Keratinocyte (primary cell): ENCODE results near the gene TMEM125. TPM values are rescaled to one million over a fixed set of nuclear protein-coding genes. Genes with fewer than 3 reads are reported as not detected.

Experiments used
- DNase-seq: peaks from one replicate; pipeline ENCODE4 v3.0.0-alpha.2; 2011; ENCODE audit warnings: low read depth, missing footprints, low spot score
- FAIRE-seq: peaks from 2 replicates; lab custom pipeline; 2011; peaks lifted over from hg19 to GRCh38; lab: Jason Lieb, UNC
- H2AFZ ChIP-seq: 2 replicates; pipeline ENCODE4 v1.6.0; 2012; ENCODE audit warnings: low read length, control low read depth, inconsistent platforms; ENCODE audit not compliant: control insufficient read depth
- H3K27ac ChIP-seq: 2 replicates; pipeline ENCODE4 v1.5.1; 2011; ENCODE audit warnings: low read length; ENCODE audit not compliant: control insufficient read depth, insufficient read depth
- H3K27me3 ChIP-seq: 3 replicates; pipeline ENCODE4 v1.6.0; 2011; ENCODE audit warnings: low read length; ENCODE audit not compliant: control insufficient read depth, insufficient read depth; ENCODE audit errors: extremely low read depth
- H3K36me3 ChIP-seq, 2 experiments: 2 replicates in 1 of 2; 3 replicates in 1 of 2; pipeline ENCODE4 v1.5.1; 2011; ENCODE audit warnings: low read length in 2 of 2, mild to moderate bottlenecking in 1 of 2; ENCODE audit not compliant: control insufficient read depth in 2 of 2, insufficient read depth in 2 of 2; ENCODE audit errors: extremely low read depth in 1 of 2
- H3K4me1 ChIP-seq: 3 replicates; pipeline ENCODE4 v1.5.1; 2011; ENCODE audit warnings: low read length; ENCODE audit not compliant: control insufficient read depth, insufficient read depth; ENCODE audit errors: extremely low read depth
- H3K4me2 ChIP-seq: 3 replicates; pipeline ENCODE4 v1.6.0; 2011; ENCODE audit warnings: low read depth, low read length; ENCODE audit not compliant: control insufficient read depth, insufficient read depth; ENCODE audit errors: extremely low read depth
- H3K4me3 ChIP-seq, 3 experiments: fragments of 200-600 bp in 1 of 3; sonication (generic) in 1 of 3; 2 replicates in 2 of 3; 3 replicates in 1 of 3; pipeline ENCODE4 v1.5.1; 2011 to 2016; ENCODE audit warnings: low read length in 3 of 3, mild to moderate bottlenecking in 3 of 3, control low read depth in 2 of 3, inconsistent platforms in 1 of 3, low read depth in 1 of 3, mixed read lengths in 1 of 3, mixed run types in 1 of 3, moderate library complexity in 1 of 3; ENCODE audit not compliant: control insufficient read depth in 2 of 3, insufficient read depth in 2 of 3; ENCODE audit errors: extremely low read depth in 1 of 3
- H3K79me2 ChIP-seq: 2 replicates; pipeline ENCODE4 v1.6.0; 2012; ENCODE audit warnings: low read length; ENCODE audit not compliant: control insufficient read depth, insufficient read depth
- H3K9ac ChIP-seq: 3 replicates; pipeline ENCODE4 v1.6.0; 2011; ENCODE audit warnings: low read length; ENCODE audit not compliant: control insufficient read depth, insufficient read depth; ENCODE audit errors: extremely low read depth
- H3K9me1 ChIP-seq: 3 replicates; pipeline ENCODE4 v1.6.0; 2011; ENCODE audit warnings: low read length; ENCODE audit not compliant: control insufficient read depth, insufficient read depth; ENCODE audit errors: extremely low read depth
- H3K9me3 ChIP-seq: 2 replicates; pipeline ENCODE4 v1.5.1; 2012; ENCODE audit warnings: low read depth, low read length; ENCODE audit not compliant: control insufficient read depth
- H4K20me1 ChIP-seq: 3 replicates; pipeline ENCODE4 v1.6.0; 2011; ENCODE audit warnings: low read length; ENCODE audit not compliant: control insufficient read depth, insufficient read depth; ENCODE audit errors: extremely low read depth
- CTCF ChIP-seq, 3 experiments: IDR thresholded peaks in 1 of 3; conservative IDR thresholded peaks in 1 of 3; optimal IDR thresholded peaks in 1 of 3; 2 replicates in 2 of 3; 3 replicates in 1 of 3; pipeline versions ENCODE3 to v1.5.1; 2011; ENCODE audit warnings: low read length in 3 of 3, mild to moderate bottlenecking in 3 of 3, moderate library complexity in 2 of 3, control low read depth in 1 of 3, inconsistent platforms in 1 of 3; ENCODE audit not compliant: insufficient read depth in 2 of 3; ENCODE audit errors: extremely low read depth in 1 of 3
- EZH2 ChIP-seq: IDR thresholded peaks from one replicate; pipeline ENCODE4 v1.6.1; 2012; ENCODE audit warnings: inconsistent platforms, mild to moderate bottlenecking, low read length, moderate library complexity
- dilution Hi-C: fragments of 300-500 bp; cut with MboI; formaldehyde crosslinking; loops from one replicate; pipeline ENCODE4 v1.7.0; 2020; ENCODE audit warnings: low sequenced_read_pairs; ENCODE audit not compliant: extremely low pct_ligation_motif_present
- polyA plus RNA-seq, 5 experiments: library from polyadenylated mRNA; depleted of rRNA in 3 of 5; stranded (reverse) in 3 of 5; stranded (forward) in 1 of 5; unstranded in 1 of 5; fragments of >200 nt; gene quantifications; 1 replicate in 1 of 5; 2 replicates in 3 of 5; 3 replicates in 1 of 5; pipeline versions ENCODE4 v1.2.1 to v1.2.3, GENCODE V29; 2011 to 2012; ENCODE audit warnings: missing spikeins in 2 of 5, low read depth in 1 of 5, low replicate concordance in 1 of 5

The TMEM125 gene
- polyA plus RNA-seq, 1 donor (not counting 4 experiments of a cell fraction or from before 2014, with no cell fraction given): 0.92 TPM

GRCh38 chr1:43293176-43293575, 23.4 kb downstream of the TMEM125 start:
- Histone ChIP-seq H3K27me3 (no peaks in the 10 kb centered on the region), H3K9me3 (no peaks in the 10 kb centered on the region), H3K79me2 (no peaks in the 10 kb centered on the region), H3K4me1 (peaks cover 9% of the 10 kb centered on the region), H3K9ac (no peak overlapping the region), H4K20me1 (no peaks in the 10 kb centered on the region), H3K27ac (no peak overlapping the region), H2AFZ (no peak overlapping the region), H3K36me3 (no peaks in the 10 kb centered on the region), H3K4me3 (no peak overlapping the region), H3K9me1 (no peaks in the 10 kb centered on the region), H3K4me2 (no peak overlapping the region)
- dilution Hi-C loops: no loop called here
- no peak for TF ChIP-seq EZH2
- no peak for TF ChIP-seq CTCF (optimal IDR thresholded peaks at IDR 0.05 in 1 of 3, IDR thresholded peaks at IDR 0.05 in 1 of 3, conservative IDR thresholded peaks at IDR 0.05 in 1 of 3; ENCODE audit: extremely low read depth in 1 of 3, insufficient read depth in 2 of 3, low read length in 3 of 3)
- DNase-seq (no peak), FAIRE-seq (no peak)

- FAIRE-seq (peak; percentile 41), DNase-seq (no peak)
- Histone ChIP-seq H2AFZ (no peak overlapping the region), H3K4me1 (peaks cover 9% of the 10 kb centered on the region), H3K27ac (no peak overlapping the region), H3K9ac (no peak overlapping the region), H3K36me3 (no peaks in the 10 kb centered on the region), H3K79me2 (no peaks in the 10 kb centered on the region), H3K9me3 (no peaks in the 10 kb centered on the region), H3K9me1 (no peaks in the 10 kb centered on the region), H3K4me2 (no peak overlapping the region), H3K27me3 (no peaks in the 10 kb centered on the region), H3K4me3 (no peak overlapping the region), H4K20me1 (no peaks in the 10 kb centered on the region)
- dilution Hi-C loops: no loop called here
- no peak for TF ChIP-seq CTCF (optimal IDR thresholded peaks at IDR 0.05 in 1 of 3, IDR thresholded peaks at IDR 0.05 in 1 of 3, conservative IDR thresholded peaks at IDR 0.05 in 1 of 3; ENCODE audit: extremely low read depth in 1 of 3, insufficient read depth in 2 of 3, low read length in 3 of 3)
- no peak for TF ChIP-seq EZH2
These were observed 24.3 kb downstream of the TMEM125 start for GRCh38 chr1:43293896-43294760.
